NCI-H1417 treated with DMSO at 0.1 percent for 48 hours (cell line): Measurements from ENCODE around the gene PIK3R5.
"Not testable (repeated sequence)": the region's sequence is repeated elsewhere in the genome, so short reads cannot be mapped to it uniquely, and the experiment has no call there.

Source experiments
- DNase-seq: peaks from one replicate; lab custom pipeline; 2025; lab: John Stamatoyannopoulos, UW

Gene PIK3R5

GRCh38 chr17:8986295-8986694, 20.8 kb upstream of the PIK3R5 start:
- DNase-seq: no peak

- no peak for DNase-seq
These were observed 19.7 kb upstream of the PIK3R5 start for GRCh38 chr17:8985054-8985701.

- not testable (repeated sequence) for DNase-seq
These were observed 18.7 kb upstream of the PIK3R5 start for GRCh38 chr17:8984225-8984624.

GRCh38 chr17:8981443-8981842, 15.9 kb upstream of the PIK3R5 start:
- no peak for DNase-seq

GRCh38 chr17:8979715-8980114, 14.2 kb upstream of the PIK3R5 start:
- no peak for DNase-seq

- peak; percentile 15 for DNase-seq
These were observed 11.1 kb upstream of the PIK3R5 start for GRCh38 chr17:8976638-8977037.

- DNase-seq: no peak
These were observed 9.7 kb upstream of the PIK3R5 start for GRCh38 chr17:8975091-8975725.

- no peak for DNase-seq
These were observed 4.4 kb upstream of the PIK3R5 start for GRCh38 chr17:8969901-8970300.

- no peak for DNase-seq
These were observed 3.0 kb upstream of the PIK3R5 start for GRCh38 chr17:8968503-8968902.

GRCh38 chr17:8967861-8968260, 2.4 kb upstream of the PIK3R5 start:
- no peak for DNase-seq

- no peak for DNase-seq
These were observed 1.4 kb upstream of the PIK3R5 start for GRCh38 chr17:8966926-8967325.

GRCh38 chr17:8964801-8965393, 610 bp downstream of the PIK3R5 start:
- no peak for DNase-seq

- no peak for DNase-seq
These were observed 1.8 kb downstream of the PIK3R5 start for GRCh38 chr17:8963647-8964258.

GRCh38 chr17:8963014-8963413, 2.5 kb downstream of the PIK3R5 start:
- no peak for DNase-seq

- DNase-seq: no peak
These were observed 3.7 kb downstream of the PIK3R5 start for GRCh38 chr17:8961829-8962228.

GRCh38 chr17:8960325-8961140, 5.0 kb downstream of the PIK3R5 start:
- no peak for DNase-seq

- no peak for DNase-seq
These were observed 6.1 kb downstream of the PIK3R5 start for GRCh38 chr17:8959312-8959918.

- DNase-seq: no peak
These were observed 7.8 kb downstream of the PIK3R5 start for GRCh38 chr17:8957721-8958120.

GRCh38 chr17:8956465-8956902, 9.0 kb downstream of the PIK3R5 start:
- DNase-seq: no peak

GRCh38 chr17:8955021-8955959, 10.2 kb downstream of the PIK3R5 start:
- no peak for DNase-seq

- no peak for DNase-seq
These were observed 11.2 kb downstream of the PIK3R5 start for GRCh38 chr17:8954339-8954738.
